Breast epithelium (tissue), 4 donors: ENCODE measurements around the gene BAD. TPM values are rescaled to one million over a fixed set of nuclear protein-coding genes. Genes with fewer than 3 reads are reported as not detected.

Experiments
- DNase-seq, 2 donors: peaks; one replicate each; pipeline ENCODE4 v3.0.0-alpha.2; 2019; ENCODE audit warnings: low spot score in 2 of 2
- H3K27ac ChIP-seq, 2 donors: fragments of 200-600 bp; sonication (generic) in 1 of 2; one replicate each; pipeline ENCODE4 v1.5.1; 2016 to 2019; ENCODE audit warnings: mild to moderate bottlenecking in 1 of 2
- H3K27me3 ChIP-seq, 2 donors: fragments of 200-600 bp; sonication (generic) in 1 of 2; one replicate each; pipeline versions ENCODE4 v1.5.1 to v1.6.0; 2017 to 2019; ENCODE audit warnings: control low read depth in 1 of 2, mild to moderate bottlenecking in 1 of 2
- H3K36me3 ChIP-seq: fragments of 200-600 bp; one replicate; pipeline ENCODE4 v1.5.1; 2019
- H3K4me1 ChIP-seq, 2 donors: fragments of 200-600 bp; sonication (generic); one replicate each; pipeline ENCODE4 v1.5.1; 2016 to 2019; ENCODE audit warnings: control low read depth in 1 of 2
- H3K4me3 ChIP-seq, 3 donors: fragments of 200-600 bp; sonication (generic); 1 replicate in 2 of 3; 2 replicates in 1 of 3; pipeline ENCODE4 v1.5.1; 2016 to 2019; ENCODE audit warnings: mild to moderate bottlenecking in 3 of 3, moderate library complexity in 2 of 3
- H3K9me3 ChIP-seq, 2 donors: fragments of 200-600 bp; sonication (generic) in 1 of 2; one replicate each; pipeline ENCODE4 v1.5.1; 2016 to 2019; ENCODE audit warnings: control low read depth in 1 of 2
- POLR2A ChIP-seq: fragments of 450-650 bp; IDR thresholded peaks from one replicate; pipeline ENCODE4 v1.6.1; 2016; ENCODE audit warnings: antibody characterized with exemption, mild to moderate bottlenecking, moderate library complexity
- POLR2AphosphoS5 ChIP-seq, 3 donors: sonication (generic); formaldehyde crosslinking; IDR thresholded peaks; one replicate each; pipeline ENCODE4 v1.6.1; 2017; ENCODE audit warnings: antibody characterized with exemption in 3 of 3
- intact Hi-C: fragments of 100-400 bp; cut with DNase I; formaldehyde crosslinking; loops from one replicate; pipeline ENCODE4 v1.15.1; 2023; ENCODE audit warnings: low total_unique reads
- total RNA-seq, 3 donors: library from RNA; depleted of rRNA; stranded (reverse); fragments of >200 nt; gene quantifications; one replicate each; pipeline ENCODE4 v1.1.0, GENCODE V29; 2016
- TF ChIP-seq, protein P1 (sequence below), 3 donors: fragments of 450-650 bp; IDR thresholded peaks; one replicate each; pipeline ENCODE4 v1.5.1; 2016 to 2017; ENCODE audit warnings: antibody characterized with exemption in 3 of 3, mild to moderate bottlenecking in 3 of 3, moderate library complexity in 3 of 3

BAD gene
- total RNA-seq, 3 donors from 2014 or later, result 80.3 to 107 (median 87.5) TPM

GRCh38 chr11:64283092-64283491 is 1.4 kb downstream of the BAD start:
- Histone ChIP-seq H3K27me3 (no peaks in the 10 kb centered on the region), H3K4me3 (peak overlapping the region in 2 of 3 donors; percentile 91), H3K27ac (peak overlapping the region in 1 of 2 donors; percentile 25), H3K9me3 (no peaks in the 10 kb centered on the region), H3K36me3 (no peaks in the 10 kb centered on the region), H3K4me1 (peaks cover 3 to 21% of the 10 kb centered on the region in 2 donors)
- DNase-seq, result no peak
- TF ChIP-seq, protein P1, sequence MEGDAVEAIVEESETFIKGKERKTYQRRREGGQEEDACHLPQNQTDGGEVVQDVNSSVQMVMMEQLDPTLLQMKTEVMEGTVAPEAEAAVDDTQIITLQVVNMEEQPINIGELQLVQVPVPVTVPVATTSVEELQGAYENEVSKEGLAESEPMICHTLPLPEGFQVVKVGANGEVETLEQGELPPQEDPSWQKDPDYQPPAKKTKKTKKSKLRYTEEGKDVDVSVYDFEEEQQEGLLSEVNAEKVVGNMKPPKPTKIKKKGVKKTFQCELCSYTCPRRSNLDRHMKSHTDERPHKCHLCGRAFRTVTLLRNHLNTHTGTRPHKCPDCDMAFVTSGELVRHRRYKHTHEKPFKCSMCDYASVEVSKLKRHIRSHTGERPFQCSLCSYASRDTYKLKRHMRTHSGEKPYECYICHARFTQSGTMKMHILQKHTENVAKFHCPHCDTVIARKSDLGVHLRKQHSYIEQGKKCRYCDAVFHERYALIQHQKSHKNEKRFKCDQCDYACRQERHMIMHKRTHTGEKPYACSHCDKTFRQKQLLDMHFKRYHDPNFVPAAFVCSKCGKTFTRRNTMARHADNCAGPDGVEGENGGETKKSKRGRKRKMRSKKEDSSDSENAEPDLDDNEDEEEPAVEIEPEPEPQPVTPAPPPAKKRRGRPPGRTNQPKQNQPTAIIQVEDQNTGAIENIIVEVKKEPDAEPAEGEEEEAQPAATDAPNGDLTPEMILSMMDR (IDR thresholded peaks at IDR 0.05), result no peak
- TF ChIP-seq POLR2AphosphoS5 (IDR thresholded peaks at IDR 0.05) (no peak), POLR2A (no peak)
- intact Hi-C loops, result no loop called here

DNA sequence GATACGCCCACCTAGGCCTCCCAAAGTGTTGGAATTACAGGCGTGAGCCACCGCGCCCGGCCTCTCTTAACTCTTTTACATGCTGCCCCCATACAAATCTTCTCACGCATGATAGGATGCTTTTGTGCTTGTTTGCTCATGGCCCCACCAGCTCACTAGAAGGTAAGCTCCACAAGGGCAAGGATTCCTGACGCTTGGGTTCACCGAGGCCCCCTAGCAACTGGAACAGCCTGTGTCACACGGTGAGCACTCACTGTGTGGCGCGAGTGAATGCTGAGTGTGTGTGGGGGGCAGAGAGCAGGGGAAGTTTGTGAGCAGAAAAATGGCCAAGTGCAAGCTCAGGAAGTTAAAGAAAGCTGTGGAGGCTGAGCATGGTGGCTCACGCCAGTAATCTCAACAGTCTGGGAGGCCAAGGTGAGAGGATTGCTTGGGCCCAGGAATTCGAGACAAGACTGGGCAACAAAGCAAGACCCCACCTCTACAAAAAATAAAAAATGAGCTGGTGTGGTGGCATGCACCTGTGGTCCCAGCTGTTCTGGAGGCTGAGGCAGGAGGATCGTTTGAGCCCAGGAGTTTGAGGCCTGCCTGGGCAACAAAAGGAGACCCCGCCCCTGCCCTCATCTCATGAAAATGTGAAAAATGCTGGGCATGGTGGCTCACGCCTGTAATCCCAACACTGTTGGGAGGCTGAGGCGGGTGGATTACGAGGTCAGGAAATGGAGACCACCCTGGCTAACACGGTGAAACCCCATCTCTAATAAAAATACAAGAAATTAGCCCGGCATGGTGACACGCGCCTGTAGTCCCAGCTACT is 2.3 kb downstream of the BAD start:
- no peak for DNase-seq
- no peaks in the 10 kb centered on the region for H3K27me3 ChIP-seq
- intact Hi-C loops, result no loop called here
- no peak for TF ChIP-seq POLR2AphosphoS5 (IDR thresholded peaks at IDR 0.05)
- no peak for TF ChIP-seq POLR2A
- TF ChIP-seq, protein P1 (IDR thresholded peaks at IDR 0.05), result no peak
- H3K4me1 ChIP-seq, result peaks cover 3 to 21% of the 10 kb centered on the region in 2 donors
- no peaks in the 10 kb centered on the region for H3K9me3 ChIP-seq
- H3K27ac ChIP-seq, result no peak overlapping the region
- H3K4me3 ChIP-seq, result no peak overlapping the region
- no peaks in the 10 kb centered on the region for H3K36me3 ChIP-seq

DNA sequence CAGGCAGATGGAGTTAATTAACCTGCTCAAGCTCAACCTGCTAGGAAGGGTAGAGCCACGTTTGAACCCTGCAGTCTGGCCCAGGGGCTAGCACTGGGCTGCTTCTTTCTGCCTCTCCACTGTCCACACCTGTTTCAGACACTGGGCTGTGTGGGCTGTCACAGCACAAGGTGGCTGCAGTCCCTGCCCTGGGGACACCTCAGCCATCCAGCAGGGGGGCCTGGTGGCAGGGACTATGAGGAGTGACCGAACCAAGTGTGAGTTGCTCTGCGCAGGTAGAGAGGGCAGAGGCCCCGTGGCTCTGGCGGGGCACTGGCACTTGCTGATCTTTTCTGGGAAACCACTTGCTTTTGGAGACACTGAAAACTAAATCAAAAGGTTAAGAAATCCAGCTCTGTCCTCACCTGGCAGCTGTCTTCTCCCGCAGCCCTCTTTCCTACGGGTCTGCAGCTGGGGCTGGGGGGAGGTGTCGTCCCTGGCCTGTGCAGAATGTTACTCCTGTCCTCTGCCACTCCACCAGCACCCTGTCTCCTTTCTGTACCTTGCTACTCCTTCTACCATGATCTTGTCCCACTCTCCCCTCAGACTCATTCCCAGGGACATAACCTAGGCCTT is 5.8 kb downstream of the BAD start:
- Histone ChIP-seq H3K4me3 (no peak overlapping the region), H3K27ac (no peak overlapping the region), H3K4me1 (peaks cover 0 to 8% of the 10 kb centered on the region in 2 donors), H3K9me3 (no peaks in the 10 kb centered on the region), H3K27me3 (no peaks in the 10 kb centered on the region), H3K36me3 (no peaks in the 10 kb centered on the region)
- no peak for TF ChIP-seq POLR2AphosphoS5 (IDR thresholded peaks at IDR 0.05)
- no peak for TF ChIP-seq POLR2A
- TF ChIP-seq, protein P1 (IDR thresholded peaks at IDR 0.05), result no peak
- intact Hi-C loops, result loop anchor here (10.0 kb wide), 1 partner anchor 2004 kb away; the partner anchor contains the start of gene SCGB2A2
- no peak for DNase-seq

GRCh38 chr11:64276653-64277431 is 7.6 kb downstream of the BAD start:
- no peaks in the 10 kb centered on the region for H3K36me3 ChIP-seq
- H3K9me3 ChIP-seq, result no peaks in the 10 kb centered on the region
- no peaks in the 10 kb centered on the region for H3K27me3 ChIP-seq
- TF ChIP-seq POLR2A, result no peak
- TF ChIP-seq POLR2AphosphoS5 (IDR thresholded peaks at IDR 0.05), result no peak
- TF ChIP-seq, protein P1 (IDR thresholded peaks at IDR 0.05), result no peak
- H3K27ac ChIP-seq, result peak overlapping the region in 1 of 2 donors; percentile 3
- no peak overlapping the region for H3K4me3 ChIP-seq
- DNase-seq, result no peak
- intact Hi-C loops, result loop anchor here (10.0 kb wide), 1 partner anchor 2002 kb away; the partner anchor contains the start of gene SCGB2A2
- peaks cover 0 to 5% of the 10 kb centered on the region in 2 donors for H3K4me1 ChIP-seq
